Measurements from ENCODE around the gene ZNF621. TPM values are rescaled to one million over a fixed set of nuclear protein-coding genes. Genes with fewer than 3 reads are reported as not detected.

The ZNF621 gene
- total and polyA plus RNA-seq, 2 experiments from 2014 or later = 12.9 to 17.3 TPM

- peaks cover 4% of the 10 kb centered on the region for H3K4me1 ChIP-seq (ENCODE audit: low read depth)
- no peak for TF ChIP-seq CTCF (IDR thresholded peaks at IDR 0.05; ENCODE audit: low read depth, low read length)
- DNase-seq (ENCODE audit: low read depth in 1 of 2, low spot score in 1 of 2) = peak in 1 of 2 donors; percentile 96
- H3K9me3 ChIP-seq (ENCODE audit: low read depth) = no peaks in the 10 kb centered on the region
- H3K27ac ChIP-seq = no peak overlapping the region
- H3K27me3 ChIP-seq = no peaks in the 10 kb centered on the region
- H3K36me3 ChIP-seq = no peaks in the 10 kb centered on the region
- H3K4me3 ChIP-seq = no peak overlapping the region
Observed at GRCh38 chr3:40504636-40505430, 19.9 kb upstream of the ZNF621 start.

DNA sequence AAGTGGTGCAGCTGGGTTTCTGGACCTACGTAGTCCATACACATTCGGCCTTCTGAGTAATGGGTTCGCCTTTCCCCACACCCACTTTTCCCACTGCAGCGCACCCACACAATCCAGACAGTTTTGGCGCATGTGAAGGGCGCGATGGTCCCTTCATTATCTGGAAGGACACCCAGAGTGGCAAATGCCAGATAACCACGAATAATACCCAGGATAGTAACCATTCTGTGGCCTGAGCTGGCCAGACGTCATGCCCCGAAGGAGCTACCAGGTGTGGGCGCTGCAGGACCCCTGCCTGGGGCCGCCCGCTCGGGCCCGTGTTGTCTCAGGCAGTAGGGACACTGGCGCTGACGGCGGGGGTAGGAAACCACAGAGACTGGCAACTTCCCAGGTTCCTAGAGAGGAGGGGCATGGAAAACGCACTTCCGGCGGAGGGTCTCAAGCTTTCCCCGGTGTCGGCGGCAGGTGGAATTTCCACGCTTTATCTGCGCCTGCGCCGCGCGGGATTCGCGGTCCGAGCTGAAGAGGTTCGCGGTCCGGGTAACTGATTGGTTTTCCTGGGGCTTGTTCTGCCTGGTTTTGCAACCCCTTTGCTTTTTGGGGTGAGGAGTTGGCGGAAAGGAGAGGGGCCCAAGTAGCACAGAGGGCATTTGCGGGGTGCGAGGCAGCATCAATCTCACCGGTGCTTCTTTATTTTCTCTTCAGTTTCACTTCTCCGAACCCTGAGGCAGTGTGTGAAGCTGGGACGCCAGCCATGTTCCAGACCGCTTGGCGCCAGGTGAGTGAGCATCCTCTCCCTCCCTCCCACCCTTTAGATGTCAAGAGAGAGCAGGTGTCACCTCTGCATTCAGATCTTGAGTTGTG lies 18.9 kb upstream of the ZNF621 start, which contains the start of gene ZNF620:
ZNF620 (plus strand) TSS at position 441 of the 864 bp plus-strand sequence; CDS start at position 755, 314 bp downstream.
- H3K4me1 ChIP-seq (ENCODE audit: low read depth) = peaks cover 4% of the 10 kb centered on the region
- peak within 1 kb of the TSS; percentile 80 for H3K4me3 ChIP-seq
- no peaks in the 10 kb centered on the region for H3K9me3 ChIP-seq (ENCODE audit: low read depth)
- peak; percentile 68 to 96 for DNase-seq (ENCODE audit: low read depth in 1 of 2, low spot score in 1 of 2)
- peaks cover 1% of the 10 kb centered on the region for H3K36me3 ChIP-seq
- peak within 1 kb of the TSS; percentile 97 for H3K27ac ChIP-seq
- TF ChIP-seq CTCF (IDR thresholded peaks at IDR 0.05; ENCODE audit: low read depth, low read length) = peak; percentile 56
- no peaks in the 10 kb centered on the region for H3K27me3 ChIP-seq

DNA sequence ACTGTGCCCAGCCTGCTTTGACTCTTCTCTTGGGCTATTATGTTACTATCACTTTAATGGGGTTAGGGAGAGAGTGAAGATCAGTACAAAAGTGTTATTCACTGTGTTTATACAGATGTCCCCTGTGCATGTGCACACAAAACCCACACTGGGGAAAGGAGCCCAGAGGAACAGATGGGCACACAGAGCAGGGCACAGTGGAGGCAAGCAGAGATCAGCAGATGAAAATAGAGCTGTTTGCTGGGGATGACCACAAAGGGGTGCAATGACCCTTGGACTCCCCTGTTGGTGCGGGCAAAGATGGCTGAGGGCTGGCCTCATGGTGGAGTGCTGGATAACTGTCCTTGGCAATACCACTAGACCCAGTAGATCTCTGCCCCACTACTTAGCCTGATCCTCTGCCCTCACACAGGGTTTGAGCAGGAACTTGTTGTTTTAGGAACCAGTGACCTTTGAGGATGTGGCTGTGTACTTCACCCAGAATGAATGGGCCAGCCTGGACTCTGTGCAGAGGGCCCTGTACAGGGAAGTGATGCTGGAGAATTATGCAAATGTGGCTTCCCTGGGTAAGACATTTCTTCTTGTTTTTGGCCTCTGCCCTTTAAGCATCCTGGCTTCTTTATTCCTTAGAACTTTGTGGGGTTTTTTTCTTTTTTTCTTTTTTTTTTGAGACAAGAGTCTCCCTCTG lies 13.6 kb upstream of the ZNF621 start:
- TF ChIP-seq CTCF (IDR thresholded peaks at IDR 0.05; ENCODE audit: low read depth, low read length) = no peak
- H3K9me3 ChIP-seq (ENCODE audit: low read depth) = no peaks in the 10 kb centered on the region
- no peak overlapping the region for H3K4me3 ChIP-seq
- H3K27ac ChIP-seq = no peak overlapping the region
- H3K27me3 ChIP-seq = no peaks in the 10 kb centered on the region
- H3K4me1 ChIP-seq (ENCODE audit: low read depth) = peaks cover 4% of the 10 kb centered on the region
- peaks cover 13% of the 10 kb centered on the region for H3K36me3 ChIP-seq
- no peak for DNase-seq (ENCODE audit: low read depth in 1 of 2, low spot score in 1 of 2)

DNA sequence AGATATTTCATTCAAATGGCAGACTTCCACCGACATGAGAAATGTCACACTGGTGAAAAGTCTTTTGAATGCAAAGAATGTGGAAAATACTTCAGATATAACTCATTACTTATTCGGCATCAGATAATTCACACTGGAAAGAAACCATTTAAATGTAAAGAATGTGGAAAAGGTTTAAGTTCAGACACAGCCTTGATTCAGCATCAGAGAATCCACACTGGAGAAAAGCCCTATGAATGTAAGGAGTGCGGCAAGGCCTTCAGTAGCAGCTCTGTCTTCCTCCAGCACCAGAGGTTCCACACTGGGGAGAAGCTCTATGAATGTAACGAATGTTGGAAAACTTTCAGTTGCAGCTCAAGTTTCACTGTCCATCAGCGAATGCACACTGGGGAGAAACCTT lies 8.6 kb upstream of the ZNF621 start:
- Histone ChIP-seq H3K36me3 (peaks cover 8% of the 10 kb centered on the region), H3K4me1 (ENCODE audit: low read depth) (no peaks in the 10 kb centered on the region), H3K9me3 (ENCODE audit: low read depth) (no peaks in the 10 kb centered on the region), H3K27ac (no peak overlapping the region), H3K27me3 (no peaks in the 10 kb centered on the region), H3K4me3 (no peak overlapping the region)
- no peak for TF ChIP-seq CTCF (IDR thresholded peaks at IDR 0.05; ENCODE audit: low read depth, low read length)
- DNase-seq (ENCODE audit: low read depth in 1 of 2, low spot score in 1 of 2) = peak in 1 of 2 donors; percentile 85

GRCh38 chr3:40518067-40518466 lies 6.7 kb upstream of the ZNF621 start:
- H3K36me3 ChIP-seq = peaks cover 3% of the 10 kb centered on the region
- DNase-seq (ENCODE audit: low read depth in 1 of 2, low spot score in 1 of 2) = no peak

More at GRCh38 chr3:40518067-40518466, 6.7 kb upstream of the ZNF621 start:
- no peaks in the 10 kb centered on the region for H3K9me3 ChIP-seq (ENCODE audit: low read depth)
- no peak overlapping the region for H3K27ac ChIP-seq
- no peak for TF ChIP-seq CTCF (IDR thresholded peaks at IDR 0.05; ENCODE audit: low read depth, low read length)
- no peaks in the 10 kb centered on the region for H3K27me3 ChIP-seq
- H3K4me3 ChIP-seq = no peak overlapping the region
- no peaks in the 10 kb centered on the region for H3K4me1 ChIP-seq (ENCODE audit: low read depth)

All from cardiac muscle cell (in vitro differentiated cells and primary cell).